ENCODE data around the gene CACNA1B. TPM values are rescaled to one million over a fixed set of nuclear protein-coding genes. Genes with fewer than 3 reads are reported as not detected.

Gene CACNA1B
- total and polyA plus RNA-seq, 2 of the 4 experiments (the other 2 are of a cell fraction), result 0.02 TPM; not detected in 1

GRCh38 chr9:138064547-138064946 lies 187.0 kb downstream of the CACNA1B start:
- Histone ChIP-seq H3K9me1 (ENCODE audit: insufficient read depth, low read length) (no peaks in the 10 kb centered on the region), H2BK120ac (ENCODE audit: low read depth, low read length) (no peak overlapping the region), H3K4ac (ENCODE audit: low read depth, low read length) (no peak overlapping the region), H3K56ac (ENCODE audit: extremely low read depth, insufficient read depth, low read length) (no peak overlapping the region), H3K4me1 (ENCODE audit: control insufficient read depth, insufficient read depth, low read length) (no peaks in the 10 kb centered on the region), H3K23ac (ENCODE audit: low read depth, low read length) (no peak overlapping the region), H3K4me3 (ENCODE audit: insufficient read depth, low read depth, low read length) (no peak overlapping the region), H4K91ac (ENCODE audit: insufficient read depth, low read depth, low read length) (no peak overlapping the region), H3K9ac (ENCODE audit: low read depth, low read length) (no peak overlapping the region), H3K18ac (ENCODE audit: low read depth, low read length) (no peak overlapping the region), H2AK5ac (ENCODE audit: low read depth, low read length) (no peak overlapping the region), H2AK9ac (replicated peaks; ENCODE audit: low read depth, low read length, poor library complexity) (no peak overlapping the region), H3K79me1 (ENCODE audit: low read depth in 1 of 2, low read length in 2 of 2) (no peaks in the 10 kb centered on the region), H2BK15ac (ENCODE audit: low read depth, low read length) (no peak overlapping the region), H2AFZ (replicated peaks; ENCODE audit: low read length, poor library complexity) (no peak overlapping the region), H3K27ac (ENCODE audit: insufficient read depth, low read length) (no peak overlapping the region), H3K4me2 (ENCODE audit: low read depth, low read length) (no peak overlapping the region), H3K9me3 (ENCODE audit: control insufficient read depth, insufficient read depth, low read length) (peaks cover 61% of the 10 kb centered on the region), H3K27me3 (ENCODE audit: control insufficient read depth, insufficient read depth, low read length) (no peaks in the 10 kb centered on the region), H4K8ac (ENCODE audit: low read depth in 2 of 2, low read length in 2 of 2) (no peak overlapping the region), H4K20me1 (ENCODE audit: insufficient read depth, low read length) (no peaks in the 10 kb centered on the region), H4K5ac (ENCODE audit: low read depth, low read length) (no peak overlapping the region), H2BK20ac (ENCODE audit: low read depth, low read length) (no peak overlapping the region), H3K36me3 (ENCODE audit: control insufficient read depth, insufficient read depth, low read length) (no peaks in the 10 kb centered on the region), H2BK5ac (ENCODE audit: low read depth, low read length, poor library complexity, severe bottlenecking) (no peak overlapping the region), H3K14ac (replicated peaks; ENCODE audit: low read depth, low read length) (no peak overlapping the region)
- intact Hi-C loops (cut with micrococcal nuclease), result no loop called here
- in situ Hi-C loops (cut with MboI; ENCODE audit: low sequenced_read_pairs), result no loop called here
- no TSS peak for BruUV-seq (replicated peaks)
- no peak for ATAC-seq (ENCODE audit: low read depth)
- DNase-seq, result no peak
- ChIA-PET POLR2A (ENCODE audit: unreplicated experiment) (interaction anchor here (0.6 kb wide), 1 partner anchor 52 kb away, joined by 5 read pairs; no protein-coding TSS in a partner anchor), CTCF (no interaction called here)
- 73% methylated on average over 2 of the region's 7 CpGs; no CpG with 5 or more reads in 1 of the 2 experiments for WGBS, 2 experiments (ENCODE audit: extremely low coverage in 2 of 2, insufficient read length in 1 of 2)
- dilution Hi-C loops (cut with HindIII; ENCODE audit: low sequenced_read_pairs, unreplicated experiment), result no loop called here
- TF ChIP-seq ELK1 (IDR thresholded peaks at IDR 0.05; ENCODE audit: borderline replicate concordance, low read depth, low read length), result no peak
- no peak for TF ChIP-seq POLR2A (IDR thresholded peaks at IDR 0.05; ENCODE audit: low read depth, low read length)
- no peak for TF ChIP-seq MXI1 (IDR thresholded peaks at IDR 0.05; ENCODE audit: borderline replicate concordance, low read depth, low read length)
- no peak for TF ChIP-seq BHLHE40 (IDR thresholded peaks at IDR 0.05; ENCODE audit: low read depth, low read length)
- TF ChIP-seq CEBPB (IDR thresholded peaks at IDR 0.05; ENCODE audit: low read depth, low read length), result no peak
- no peak for TF ChIP-seq RCOR1 (IDR thresholded peaks at IDR 0.05; ENCODE audit: insufficient replicate concordance, low read length)
- TF ChIP-seq NFE2L2 (IDR thresholded peaks at IDR 0.05; ENCODE audit: low read depth, low read length), result no peak
- TF ChIP-seq SMC3 (IDR thresholded peaks at IDR 0.05; ENCODE audit: low read depth, low read length), result no peak
- TF ChIP-seq MAZ (IDR thresholded peaks at IDR 0.05; ENCODE audit: borderline replicate concordance, low read depth, low read length), result no peak
- no peak for TF ChIP-seq CTCF (conservative IDR thresholded peaks at IDR 0.05; ENCODE audit: low read depth, low read length)
- no peak for TF ChIP-seq FOS (IDR thresholded peaks at IDR 0.05; ENCODE audit: low read depth, low read length)
- TF ChIP-seq USF2 (IDR thresholded peaks at IDR 0.05; ENCODE audit: low read depth, low read length), result no peak
- TF ChIP-seq CHD1 (IDR thresholded peaks at IDR 0.05; ENCODE audit: low read depth, low read length), result no peak

Measured in IMR-90 (cell line).